ENCODE results near the gene LIAS. TPM values are rescaled to one million over a fixed set of nuclear protein-coding genes. Genes with fewer than 3 reads are reported as not detected.

Gene LIAS
- total RNA-seq, 3 donors from 2014 or later = 10.6 to 17.9 (median 13.1) TPM

- Histone ChIP-seq H3K27me3 (no peaks in the 10 kb centered on the region), H3K36me3 (no peaks in the 10 kb centered on the region), H3K9me3 (no peaks in the 10 kb centered on the region), H3K4me3 (no peak overlapping the region), H3K27ac (no peak overlapping the region), H3K4me1 (no peaks in the 10 kb centered on the region)
- TF ChIP-seq POLR2A (IDR thresholded peaks at IDR 0.05) (no peak), CTCF (IDR thresholded peaks at IDR 0.05) (no peak), POLR2AphosphoS5 (IDR thresholded peaks at IDR 0.05) (no peak)
- intact Hi-C loops (cut with DNase I; ENCODE audit: low total_unique reads) = no loop called here
- DNase-seq (ENCODE audit: low spot score in 2 of 2) = no peak
These were observed 59.6 kb downstream of the LIAS start for GRCh38 chr4:39518484-39518883.

- Histone ChIP-seq H3K27me3 (no peaks in the 10 kb centered on the region), H3K4me3 (no peak overlapping the region), H3K36me3 (no peaks in the 10 kb centered on the region), H3K4me1 (no peaks in the 10 kb centered on the region), H3K27ac (no peak overlapping the region), H3K9me3 (no peaks in the 10 kb centered on the region)
- DNase-seq (ENCODE audit: low spot score in 2 of 2) = no peak
- TF ChIP-seq POLR2A (IDR thresholded peaks at IDR 0.05) (no peak), POLR2AphosphoS5 (IDR thresholded peaks at IDR 0.05) (no peak), CTCF (IDR thresholded peaks at IDR 0.05) (no peak)
- intact Hi-C loops (cut with DNase I; ENCODE audit: low total_unique reads) = no loop called here
These were observed 62.5 kb downstream of the LIAS start for GRCh38 chr4:39521253-39521919.

- intact Hi-C loops (cut with DNase I; ENCODE audit: low total_unique reads) = no loop called here
- Histone ChIP-seq H3K27me3 (no peaks in the 10 kb centered on the region), H3K4me1 (no peaks in the 10 kb centered on the region), H3K4me3 (no peak overlapping the region), H3K36me3 (no peaks in the 10 kb centered on the region), H3K27ac (no peak overlapping the region), H3K9me3 (no peaks in the 10 kb centered on the region)
- DNase-seq (ENCODE audit: low spot score in 2 of 2) = no peak
- TF ChIP-seq POLR2A (IDR thresholded peaks at IDR 0.05) (no peak), CTCF (IDR thresholded peaks at IDR 0.05) (no peak), POLR2AphosphoS5 (IDR thresholded peaks at IDR 0.05) (no peak)
These were observed 63.2 kb downstream of the LIAS start for GRCh38 chr4:39522068-39522467.

- Histone ChIP-seq H3K27ac (no peak overlapping the region), H3K9me3 (no peaks in the 10 kb centered on the region), H3K4me3 (peak overlapping the region in 1 of 3 donors; percentile 7), H3K4me1 (no peaks in the 10 kb centered on the region), H3K36me3 (no peaks in the 10 kb centered on the region), H3K27me3 (no peaks in the 10 kb centered on the region)
- intact Hi-C loops (cut with DNase I; ENCODE audit: low total_unique reads) = no loop called here
- no peak for DNase-seq (ENCODE audit: low spot score in 2 of 2)
- TF ChIP-seq POLR2AphosphoS5 (IDR thresholded peaks at IDR 0.05) (no peak), POLR2A (IDR thresholded peaks at IDR 0.05) (no peak), CTCF (IDR thresholded peaks at IDR 0.05) (no peak)
These were observed 65.5 kb downstream of the LIAS start for GRCh38 chr4:39524161-39524957.
